Inferior parietal cortex (tissue), 1 donor: Measurements from ENCODE around the gene YWHAB.
"Not testable (repeated sequence)": the region's sequence is repeated elsewhere in the genome, so short reads cannot be mapped to it uniquely, and the experiment has no call there.

ENCODE experiments used
- DNase-seq: peaks from one replicate; pipeline ENCODE4 v3.0.0-alpha.2; 2016; ENCODE audit errors: extremely low spot score

YWHAB gene

DNA sequence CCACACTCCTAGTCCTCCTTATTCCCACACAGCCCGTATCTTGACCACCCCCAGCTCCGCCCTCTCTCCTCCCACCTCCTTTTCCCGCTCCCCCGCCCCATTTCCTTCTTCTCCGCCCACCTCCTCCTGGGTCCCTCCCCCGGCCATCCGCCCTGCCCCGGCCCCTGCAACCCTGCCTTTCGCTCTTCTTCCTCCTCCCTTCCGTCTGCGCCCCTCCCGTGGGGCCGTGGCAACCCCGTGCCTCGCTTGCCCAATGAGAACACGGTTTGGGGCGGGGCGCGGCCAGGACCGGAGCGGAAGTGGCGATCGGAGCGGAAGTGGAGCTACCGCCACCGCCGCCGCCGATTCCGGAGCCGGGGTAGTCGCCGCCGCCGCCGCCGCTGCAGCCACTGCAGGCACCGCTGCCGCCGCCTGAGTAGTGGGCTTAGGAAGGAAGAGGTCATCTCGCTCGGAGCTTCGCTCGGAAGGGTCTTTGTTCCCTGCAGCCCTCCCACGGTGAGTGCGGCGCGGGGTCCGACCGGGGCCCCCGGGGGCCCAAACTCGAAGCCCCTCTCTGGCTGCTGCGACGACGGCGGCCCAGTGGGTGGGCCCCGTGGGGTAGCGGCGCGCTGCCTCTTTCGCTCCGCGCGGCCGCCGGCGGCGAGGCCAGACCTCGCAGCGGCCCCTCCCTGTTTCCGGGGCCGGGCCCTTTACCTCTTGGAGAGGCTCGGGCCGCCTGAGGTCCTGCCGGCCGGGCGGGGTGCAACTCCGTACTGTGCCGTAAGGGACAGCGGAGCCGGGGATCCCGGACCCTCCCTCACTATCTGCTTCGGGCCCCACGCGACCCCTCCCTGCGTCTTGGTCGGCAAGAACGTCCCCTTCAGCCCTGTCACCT, at the start of gene YWHAB:
Gene YWHAB, plus strand, starts transcription at position 314 of the 874 bp plus-strand sequence. CDS start 15,829 bp downstream, outside the sequence.
- peak; percentile 97 for DNase-seq

- DNase-seq = no peak
These were observed 48.8 kb upstream of the YWHAB start for GRCh38 chr20:44836601-44837120.

GRCh38 chr20:44837946-44838345, 47.6 kb upstream of the YWHAB start:
- no peak for DNase-seq

DNA sequence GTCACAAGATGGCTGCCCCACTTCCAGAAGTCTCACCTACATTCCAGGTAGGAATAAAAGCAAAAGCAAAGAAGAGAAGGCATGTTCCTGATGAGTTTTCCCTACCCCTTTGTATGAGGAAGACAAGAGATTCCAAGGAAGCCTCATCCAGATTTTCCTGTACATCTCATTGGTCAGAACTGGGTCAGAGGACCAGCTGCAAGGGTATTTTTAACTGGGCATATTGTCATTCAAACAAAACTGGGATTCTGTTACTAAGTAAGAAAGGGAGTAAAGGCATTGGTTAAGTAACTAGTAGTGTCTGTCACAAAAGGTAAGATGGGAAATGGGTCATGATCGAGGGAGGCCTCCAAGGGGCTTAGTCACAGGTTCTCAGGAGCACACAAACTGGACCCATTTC, 47.0 kb upstream of the YWHAB start:
- DNase-seq = peak; percentile 8

DNA sequence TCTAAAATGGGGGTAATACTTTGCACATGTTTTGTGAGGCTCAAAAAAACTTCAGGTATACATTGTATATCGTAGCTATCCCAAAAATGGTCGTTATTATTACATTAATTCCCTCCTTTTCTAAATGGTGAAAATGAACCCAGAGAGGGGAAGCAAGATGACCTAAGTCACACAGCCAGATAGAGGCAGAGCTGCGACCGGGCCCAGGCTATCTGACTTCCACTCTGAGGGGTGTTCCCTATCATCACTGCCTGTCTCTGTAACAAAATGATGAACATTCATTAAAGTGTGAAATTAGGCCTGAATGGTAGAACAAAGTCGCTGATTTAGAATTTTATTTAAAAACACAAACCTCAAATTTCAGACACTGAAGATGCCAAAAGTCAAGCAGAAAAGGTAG, 46.0 kb upstream of the YWHAB start:
- no peak for DNase-seq

- no peak for DNase-seq
These were observed 44.7 kb upstream of the YWHAB start for GRCh38 chr20:44840826-44841225.

DNA sequence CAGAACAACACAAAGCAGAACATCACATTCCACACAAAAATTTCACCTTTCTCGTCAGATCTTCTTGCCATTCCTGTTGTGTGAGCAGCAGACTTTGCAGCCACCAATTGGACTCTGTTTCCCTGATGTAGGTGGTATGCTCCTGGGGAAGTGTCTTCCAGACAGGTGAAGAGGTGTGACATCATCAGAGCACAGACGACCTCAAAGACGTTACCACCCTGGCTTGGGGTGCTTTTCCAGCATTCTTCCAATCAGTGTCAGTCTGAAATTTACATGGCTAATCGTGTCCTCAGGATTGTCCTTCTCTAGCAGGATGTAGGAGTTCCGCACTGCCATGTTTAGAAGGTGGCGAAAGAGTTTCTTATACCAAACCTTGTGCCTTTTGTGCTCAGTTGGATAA, 43.5 kb upstream of the YWHAB start:
- no peak for DNase-seq

GRCh38 chr20:44843876-44844275, 41.6 kb upstream of the YWHAB start:
- DNase-seq = no peak

DNA sequence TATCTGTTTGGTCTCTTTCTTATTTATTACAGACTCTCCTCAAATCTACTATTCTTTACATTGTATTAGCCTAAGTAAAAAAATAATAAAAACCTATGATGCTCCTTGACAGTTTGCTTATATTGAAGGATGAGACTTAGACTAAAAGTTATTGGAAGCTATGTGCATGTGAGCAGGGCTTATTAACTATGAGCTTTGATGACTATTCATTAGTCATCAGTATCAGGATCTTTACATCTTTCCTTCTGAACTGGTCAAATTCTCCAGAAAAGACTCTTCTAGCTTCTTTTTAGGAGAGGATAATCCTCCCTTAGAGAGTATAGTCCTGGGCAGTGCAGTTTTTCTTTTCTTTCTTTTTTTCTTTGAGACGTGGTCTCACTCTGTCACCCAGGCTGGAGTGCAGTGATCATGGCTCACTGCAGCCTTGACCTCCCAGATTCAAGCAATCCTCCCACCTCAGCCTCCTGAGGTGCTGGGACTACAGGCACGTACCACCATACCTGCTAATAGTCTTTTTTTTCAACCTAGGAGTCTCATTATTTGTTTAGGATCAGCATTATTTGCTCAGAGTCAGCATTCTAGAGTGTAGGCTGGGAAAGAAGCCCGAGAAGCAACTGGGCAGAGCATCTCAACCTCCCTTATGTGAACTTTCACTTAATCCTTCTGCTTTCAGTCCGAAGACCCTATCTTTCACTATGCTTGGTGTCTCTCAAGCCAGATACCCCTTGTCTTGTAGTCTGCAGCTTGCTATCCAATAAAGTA, 37.1 kb upstream of the YWHAB start:
- DNase-seq = no peak

- DNase-seq = no peak
These were observed 35.8 kb upstream of the YWHAB start for GRCh38 chr20:44849703-44850102.

- no peak for DNase-seq
These were observed 35.2 kb upstream of the YWHAB start for GRCh38 chr20:44850272-44850671.

- DNase-seq = no peak
These were observed 34.7 kb upstream of the YWHAB start for GRCh38 chr20:44850837-44851236.

DNA sequence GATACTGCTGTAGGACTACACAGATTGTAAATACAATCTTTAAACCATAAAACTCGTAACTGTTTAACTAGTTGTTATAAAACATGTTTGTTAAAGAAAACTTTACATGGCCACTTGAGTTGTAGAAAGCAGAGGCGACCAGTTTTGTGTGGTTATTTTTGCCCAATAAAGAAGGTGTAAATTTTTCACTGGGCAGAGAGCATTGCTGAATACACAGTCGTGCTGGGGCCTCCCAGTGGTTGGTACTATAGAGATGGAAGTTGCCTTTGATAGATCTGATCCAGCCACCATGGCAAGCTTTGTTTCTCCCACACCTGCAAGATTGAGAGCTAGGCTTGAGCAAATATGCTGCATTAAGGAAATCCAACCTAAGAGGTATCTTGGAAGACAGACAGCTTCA, 34.0 kb upstream of the YWHAB start:
- no peak for DNase-seq

DNA sequence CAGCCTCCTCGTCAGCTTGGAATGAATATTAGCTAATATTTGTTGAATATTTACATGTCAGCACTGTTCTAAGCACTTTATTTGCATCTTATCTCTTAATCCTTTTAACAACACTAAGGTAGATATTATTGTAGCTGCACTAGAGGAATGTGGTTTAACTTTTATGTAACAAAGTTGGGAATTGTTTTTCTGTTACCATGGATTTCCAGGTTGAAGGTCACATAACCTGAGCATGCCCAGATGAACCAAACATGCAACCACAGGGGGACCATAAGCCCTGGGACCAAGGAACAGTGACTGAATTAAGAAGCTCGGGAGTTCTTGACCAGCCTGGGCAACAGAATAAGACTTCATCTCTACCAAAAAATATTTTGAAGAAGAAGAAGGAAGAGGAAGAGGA, 29.1 kb upstream of the YWHAB start:
- DNase-seq = no peak

- no peak for DNase-seq
These were observed 28.6 kb upstream of the YWHAB start for GRCh38 chr20:44856856-44857448.

- no peak for DNase-seq
These were observed 26.7 kb upstream of the YWHAB start for GRCh38 chr20:44858606-44859360.

DNA sequence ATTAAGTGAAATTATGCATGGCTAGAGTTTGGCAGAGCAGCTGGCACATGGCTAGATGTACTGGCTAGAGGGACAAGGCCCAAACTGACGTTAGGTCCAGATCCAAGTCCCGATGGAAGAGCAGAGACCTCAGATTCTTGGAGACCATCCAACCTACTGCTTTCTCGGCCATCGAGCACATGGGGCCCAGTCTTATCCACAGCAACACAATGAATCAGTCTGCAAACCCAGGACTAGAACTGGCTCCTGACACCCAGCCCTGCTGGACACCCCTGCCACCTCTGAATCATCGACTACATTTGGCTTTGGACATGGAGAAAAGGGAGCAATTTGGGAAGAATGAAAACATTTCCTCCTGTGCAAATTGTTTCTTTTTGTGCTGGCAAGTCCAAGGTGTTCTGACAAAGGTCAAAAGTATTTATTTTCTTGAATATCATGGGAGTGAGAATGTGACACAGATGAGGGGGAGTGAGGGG, 23.9 kb upstream of the YWHAB start:
- no peak for DNase-seq

DNA sequence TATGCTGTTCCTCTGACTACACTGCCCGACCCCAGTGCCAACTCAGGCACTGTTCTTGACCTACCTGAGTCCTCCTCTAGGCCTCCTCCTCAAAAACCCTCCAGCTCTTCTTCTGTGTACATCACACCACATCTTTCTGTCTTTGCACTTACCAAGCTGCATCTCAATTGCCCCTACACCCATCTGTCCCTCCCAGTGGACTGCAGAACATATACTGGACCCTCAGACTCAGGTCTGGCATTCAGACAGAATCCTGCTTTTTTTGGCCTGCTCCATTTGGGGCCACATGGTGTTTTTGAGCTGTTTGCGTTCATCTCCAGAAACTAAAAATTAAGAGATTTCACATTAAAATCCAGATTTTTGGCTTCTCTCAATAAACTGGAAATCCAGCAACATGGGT, 23.2 kb upstream of the YWHAB start:
- DNase-seq = no peak

DNA sequence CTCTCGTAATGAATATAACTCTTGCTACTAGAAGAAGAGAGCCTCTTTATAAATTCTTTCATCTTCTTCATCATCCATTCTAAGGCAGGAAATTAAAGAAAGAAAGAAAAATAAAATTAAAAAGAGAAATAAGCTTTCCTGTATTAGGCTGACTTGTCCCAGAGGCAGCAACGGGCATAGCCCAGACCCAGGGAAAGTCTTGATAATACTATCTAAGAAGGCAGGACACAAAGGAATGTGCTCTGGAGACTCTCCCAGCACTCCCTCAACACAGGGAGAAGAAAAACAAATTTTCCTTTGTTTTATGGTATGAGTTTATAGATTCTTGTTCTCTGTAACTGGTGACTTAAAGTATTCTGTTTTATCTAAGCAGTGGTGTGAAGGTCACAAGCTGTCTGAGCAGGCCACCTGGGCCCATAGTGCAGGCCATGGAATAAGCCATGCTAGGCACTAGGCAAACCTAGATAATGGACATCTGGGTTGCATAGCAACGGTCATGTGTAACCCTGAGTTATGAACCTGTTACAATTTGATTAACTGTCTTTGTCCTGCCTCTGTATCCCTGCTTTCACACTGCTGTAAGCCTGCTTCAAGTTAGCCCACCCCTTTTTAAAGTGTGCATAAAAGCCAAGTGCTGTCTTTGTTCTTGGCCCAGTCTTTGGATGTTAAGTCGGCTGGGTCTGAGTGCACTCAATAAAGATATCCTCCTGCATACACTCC, 22.0 kb upstream of the YWHAB start:
- not testable (repeated sequence) for DNase-seq

- not testable (repeated sequence) for DNase-seq
These were observed 21.0 kb upstream of the YWHAB start for GRCh38 chr20:44864493-44864892.
